K562 (cell line): Measurements from ENCODE around the gene SPACA9. TPM values are rescaled to one million over a fixed set of nuclear protein-coding genes. Genes with fewer than 3 reads are reported as not detected.

ENCODE experiments used
- ARID4B ChIP-seq: sonication (generic); formaldehyde crosslinking; IDR thresholded peaks from 2 replicates; pipeline ENCODE4 v1.8.0; 2022; ENCODE audit warnings: mild to moderate bottlenecking, missing genetic modification reagents
- PTRF ChIP-seq: fragments of 450-650 bp; IDR thresholded peaks from 2 replicates; pipeline ENCODE4 v1.6.1; 2016; ENCODE audit warnings: mild to moderate bottlenecking, missing genetic modification characterization, missing compliant biosample characterization
- ZNF407 ChIP-seq: fragments of 450-650 bp; IDR thresholded peaks from 2 replicates; pipeline ENCODE4 v1.6.1; 2016; ENCODE audit warnings: low read depth
- ZNF592 ChIP-seq: fragments of 450-650 bp; IDR thresholded peaks from 2 replicates; pipeline ENCODE4 v1.6.1; 2017; ENCODE audit warnings: antibody characterized with exemption, mild to moderate bottlenecking
- ZNF778 ChIP-seq: fragments of 450-650 bp; formaldehyde crosslinking; IDR thresholded peaks from 2 replicates; pipeline ENCODE4 v1.4.0; 2020; ENCODE audit warnings: mild to moderate bottlenecking, moderate library complexity
- polyA plus RNA-seq, 8 experiments: library from polyadenylated mRNA; depleted of rRNA in 4 of 8; stranded (reverse) in 5 of 8; unstranded in 3 of 8; fragments of >200 nt; fragmentation: Nextera tagmentation in 2 of 8; fragmentation: Illumina TruSeq in 1 of 8; extraction: Ambion mirVana in 2 of 8; extraction: Trizol in 1 of 8; gene quantifications; 2 replicates each; pipeline versions ENCODE4 v1.2.1 to v1.2.3, GENCODE V29; 2011 to 2014; ENCODE audit warnings: inconsistent platforms in 1 of 8, missing spikeins in 1 of 8
- total RNA-seq, 7 experiments: library from RNA; depleted of rRNA in 6 of 7; stranded (reverse); fragments of >200 nt in 6 of 7; fragmentation: Illumina TruSeq in 2 of 7; extraction: Trizol in 2 of 7; gene quantifications; 2 replicates each; pipeline versions ENCODE4 v1.2.1 to v1.2.3, GENCODE V29; 2011 to 2021; ENCODE audit warnings: low replicate concordance in 1 of 7

The SPACA9 gene
- total and polyA plus RNA-seq, 9 of the 15 experiments (the other 6 are each of a cell fraction or from before 2014, with no cell fraction given) = 0.06 to 0.51 (median 0.36) TPM

GRCh38 chr9:132892400-132892799 lies 13.7 kb downstream of the SPACA9 start (continued):
- TF ChIP-seq ZNF592 = no peak
- TF ChIP-seq PTRF (tag) = no peak
- no peak for TF ChIP-seq ZNF778
- TF ChIP-seq ARID4B = no peak
- no peak for TF ChIP-seq ZNF407
